Thyroid gland (tissue), 4 donors: ENCODE measurements around the gene IL7R. TPM values are rescaled to one million over a fixed set of nuclear protein-coding genes. Genes with fewer than 3 reads are reported as not detected.
"Not testable (repeated sequence)": the region's sequence is repeated elsewhere in the genome, so short reads cannot be mapped to it uniquely, and the experiment has no call there.

Source experiments
- DNase-seq, 2 donors: peaks; one replicate each; pipeline ENCODE4 v3.0.0-alpha.2; 2019
- H3K27ac ChIP-seq, 3 donors: fragments of 200-600 bp; sonication (generic); 1 replicate in 2 of 3; 2 replicates in 1 of 3; pipeline ENCODE4 v1.5.1; 2016 to 2019; ENCODE audit warnings: mild to moderate bottlenecking in 1 of 3, moderate library complexity in 1 of 3
- H3K27me3 ChIP-seq: fragments of 200-600 bp; sonication (generic); one replicate; pipeline ENCODE4 v1.5.1; 2019
- H3K36me3 ChIP-seq, 2 donors: fragments of 200-600 bp; sonication (generic); one replicate each; pipeline ENCODE4 v1.5.1; 2016 to 2019
- H3K4me1 ChIP-seq, 2 donors: fragments of 200-600 bp; sonication (generic); one replicate each; pipeline ENCODE4 v1.5.1; 2017 to 2019
- H3K4me3 ChIP-seq, 3 donors: fragments of 200-600 bp; sonication (generic); replicated peaks in 1 of 3; 1 replicate in 2 of 3; 2 replicates in 1 of 3; pipeline ENCODE4 v1.5.1; 2016; ENCODE audit warnings: mild to moderate bottlenecking in 1 of 3
- H3K9me3 ChIP-seq: fragments of 200-600 bp; sonication (generic); one replicate; pipeline ENCODE4 v1.5.1; 2017
- POLR2A ChIP-seq, 2 donors: fragments of 450-650 bp; IDR thresholded peaks; one replicate each; pipeline ENCODE4 v1.6.1; 2017; ENCODE audit warnings: antibody characterized with exemption in 2 of 2, mild to moderate bottlenecking in 2 of 2, moderate library complexity in 1 of 2
- WGBS, 2 donors: methylation state at CpG; one replicate each; pipeline ENCODE4 v1.1.5; 2017; 5-methylcytosine and 5-hydroxymethylcytosine counted together
- intact Hi-C: fragments of 100-400 bp; cut with DNase I; formaldehyde crosslinking; loops from one replicate; pipeline ENCODE4 v1.15.1; 2023
- total RNA-seq, 4 donors: library from RNA; depleted of rRNA; stranded (reverse); fragments of >200 nt; gene quantifications; one replicate each; pipeline ENCODE4 v1.2.3, GENCODE V29; 2016
- TF ChIP-seq, protein P1 (sequence below), 6 experiments: fragments of 200-600 bp in 3 of 6; fragments of 450-650 bp in 3 of 6; sonication (generic) in 3 of 6; IDR thresholded peaks; one replicate each; pipeline ENCODE4 v1.5.1; 2016 to 2019; ENCODE audit warnings: antibody characterized with exemption in 6 of 6, mild to moderate bottlenecking in 2 of 6, inconsistent platforms in 1 of 6, moderate library complexity in 1 of 6

IL7R gene
- total RNA-seq, 4 donors from 2014 or later, result 12.7 to 29.0 (median 15.1) TPM

GRCh38 chr5:35855187-35855586, 1.5 kb upstream of the IL7R start:
- Histone ChIP-seq H3K36me3 (no peaks in the 10 kb centered on the region), H3K4me1 (no peaks in the 10 kb centered on the region), H3K27ac (no peak overlapping the region), H3K27me3 (no peaks in the 10 kb centered on the region), H3K4me3 (no peak overlapping the region), H3K9me3 (no peaks in the 10 kb centered on the region)
- DNase-seq, result no peak
- TF ChIP-seq POLR2A (IDR thresholded peaks at IDR 0.05), result no peak
- 73 to 82% methylated on average over 1 of the region's 1 CpG for WGBS, 2 donors
- intact Hi-C loops, result no loop called here

DNA sequence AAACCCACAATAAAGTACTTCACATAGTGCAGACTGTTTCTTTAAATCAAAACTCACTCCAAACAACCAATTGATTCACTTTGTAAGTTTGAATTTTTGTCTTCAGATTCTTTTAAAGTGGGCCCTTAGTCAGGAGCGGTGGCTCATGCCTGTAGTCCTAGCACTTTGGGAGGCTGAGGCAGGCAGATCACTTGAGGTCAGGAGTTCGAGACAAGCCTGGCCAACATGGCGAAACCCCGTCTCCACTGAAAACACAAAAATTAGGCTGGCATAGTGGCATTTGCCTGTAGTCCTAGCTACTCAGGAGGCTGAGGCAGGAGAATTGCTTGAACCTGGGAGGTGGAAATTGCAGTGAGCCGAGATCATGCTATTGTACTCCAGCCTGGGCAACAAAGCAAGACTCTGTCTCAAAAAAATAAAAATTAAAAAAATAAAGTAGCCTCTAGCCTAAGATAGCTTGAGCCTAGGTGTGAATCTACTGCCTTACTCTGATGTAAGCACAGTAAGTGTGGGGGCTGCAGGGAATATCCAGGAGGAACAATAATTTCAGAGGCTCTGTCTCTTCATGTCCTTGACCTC, 416 bp upstream of the IL7R start:
- WGBS, 2 donors, result 94 to 96% methylated on average over 5 of the region's 5 CpGs
- H3K4me3 ChIP-seq, intact Hi-C loops, DNase-seq, H3K27ac ChIP-seq, H3K9me3 ChIP-seq, H3K4me1 ChIP-seq, H3K36me3 ChIP-seq, H3K27me3 ChIP-seq: not testable (repeated sequence)

DNA sequence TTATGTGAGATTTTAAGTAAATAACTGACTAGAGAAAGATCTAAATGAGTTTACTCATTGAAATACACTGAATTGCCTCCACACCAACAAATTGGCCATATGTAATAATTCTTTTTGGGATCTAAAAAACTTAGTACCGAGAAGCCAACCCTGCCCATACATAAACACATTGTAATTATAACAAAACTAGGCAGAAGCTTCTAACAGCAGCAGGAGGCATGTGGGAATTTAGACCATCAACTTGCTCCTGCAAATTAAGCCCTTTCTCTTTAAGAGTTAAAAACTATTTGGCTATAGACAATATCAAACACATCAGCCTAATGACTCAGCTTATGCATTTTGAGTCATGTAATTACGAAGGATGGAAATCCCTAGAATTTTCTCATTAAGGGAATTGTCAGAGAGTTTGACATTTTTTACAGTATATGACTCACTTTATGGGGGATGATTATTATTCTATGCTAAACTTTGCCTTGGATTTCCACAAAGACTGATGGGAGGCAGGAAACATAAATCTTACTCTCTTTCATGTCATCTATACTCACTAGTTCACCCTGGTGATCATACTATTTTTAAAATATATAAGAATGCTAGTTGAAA, 1.0 kb downstream of the IL7R start:
- no peak for DNase-seq
- no peak for TF ChIP-seq POLR2A (IDR thresholded peaks at IDR 0.05)
- TF ChIP-seq, protein P1, sequence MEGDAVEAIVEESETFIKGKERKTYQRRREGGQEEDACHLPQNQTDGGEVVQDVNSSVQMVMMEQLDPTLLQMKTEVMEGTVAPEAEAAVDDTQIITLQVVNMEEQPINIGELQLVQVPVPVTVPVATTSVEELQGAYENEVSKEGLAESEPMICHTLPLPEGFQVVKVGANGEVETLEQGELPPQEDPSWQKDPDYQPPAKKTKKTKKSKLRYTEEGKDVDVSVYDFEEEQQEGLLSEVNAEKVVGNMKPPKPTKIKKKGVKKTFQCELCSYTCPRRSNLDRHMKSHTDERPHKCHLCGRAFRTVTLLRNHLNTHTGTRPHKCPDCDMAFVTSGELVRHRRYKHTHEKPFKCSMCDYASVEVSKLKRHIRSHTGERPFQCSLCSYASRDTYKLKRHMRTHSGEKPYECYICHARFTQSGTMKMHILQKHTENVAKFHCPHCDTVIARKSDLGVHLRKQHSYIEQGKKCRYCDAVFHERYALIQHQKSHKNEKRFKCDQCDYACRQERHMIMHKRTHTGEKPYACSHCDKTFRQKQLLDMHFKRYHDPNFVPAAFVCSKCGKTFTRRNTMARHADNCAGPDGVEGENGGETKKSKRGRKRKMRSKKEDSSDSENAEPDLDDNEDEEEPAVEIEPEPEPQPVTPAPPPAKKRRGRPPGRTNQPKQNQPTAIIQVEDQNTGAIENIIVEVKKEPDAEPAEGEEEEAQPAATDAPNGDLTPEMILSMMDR (IDR thresholded peaks at IDR 0.05), result no peak
- Histone ChIP-seq H3K36me3 (no peaks in the 10 kb centered on the region), H3K4me1 (no peaks in the 10 kb centered on the region), H3K9me3 (no peaks in the 10 kb centered on the region), H3K27ac (no peak overlapping the region), H3K4me3 (no peak overlapping the region), H3K27me3 (no peaks in the 10 kb centered on the region)
- WGBS, 2 donors, result 59 to 81% methylated on average over 2 of the region's 2 CpGs
- intact Hi-C loops, result no loop called here

GRCh38 chr5:35859101-35859661, 2.5 kb downstream of the IL7R start:
- Histone ChIP-seq H3K4me1 (no peaks in the 10 kb centered on the region), H3K27me3 (no peaks in the 10 kb centered on the region), H3K9me3 (no peaks in the 10 kb centered on the region), H3K4me3 (no peak overlapping the region), H3K36me3 (no peaks in the 10 kb centered on the region), H3K27ac (no peak overlapping the region)
- intact Hi-C loops, result no loop called here
- DNase-seq, result no peak
- WGBS, 2 donors, result 73 to 78% methylated on average over 3 of the region's 3 CpGs
- no peak for TF ChIP-seq POLR2A (IDR thresholded peaks at IDR 0.05)
- TF ChIP-seq, protein P1 (IDR thresholded peaks at IDR 0.05), result no peak

DNA sequence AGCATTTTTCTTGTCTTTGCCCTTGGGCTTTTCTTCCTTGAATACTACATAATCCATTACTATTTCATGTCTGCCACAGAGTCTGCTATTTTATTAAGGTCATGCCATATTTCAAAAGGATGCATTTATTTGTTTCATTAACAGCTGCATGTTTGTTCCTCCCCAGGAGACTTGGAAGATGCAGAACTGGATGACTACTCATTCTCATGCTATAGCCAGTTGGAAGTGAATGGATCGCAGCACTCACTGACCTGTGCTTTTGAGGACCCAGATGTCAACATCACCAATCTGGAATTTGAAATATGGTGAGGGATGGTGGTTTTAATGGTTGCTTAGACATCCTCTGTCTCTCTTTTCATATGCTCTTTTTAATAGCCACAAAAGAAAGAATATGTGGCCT, 4.0 kb downstream of the IL7R start:
- DNase-seq, result no peak
- no peak overlapping the region for H3K27ac ChIP-seq
- no peak overlapping the region for H3K4me3 ChIP-seq
- H3K36me3 ChIP-seq, result no peaks in the 10 kb centered on the region
- no peaks in the 10 kb centered on the region for H3K4me1 ChIP-seq
- TF ChIP-seq, protein P1 (IDR thresholded peaks at IDR 0.05), result no peak
- TF ChIP-seq POLR2A (IDR thresholded peaks at IDR 0.05), result no peak
- intact Hi-C loops, result no loop called here
- 94 to 97% methylated on average over 1 of the region's 1 CpG for WGBS, 2 donors
- H3K9me3 ChIP-seq, result no peaks in the 10 kb centered on the region
- no peaks in the 10 kb centered on the region for H3K27me3 ChIP-seq

DNA sequence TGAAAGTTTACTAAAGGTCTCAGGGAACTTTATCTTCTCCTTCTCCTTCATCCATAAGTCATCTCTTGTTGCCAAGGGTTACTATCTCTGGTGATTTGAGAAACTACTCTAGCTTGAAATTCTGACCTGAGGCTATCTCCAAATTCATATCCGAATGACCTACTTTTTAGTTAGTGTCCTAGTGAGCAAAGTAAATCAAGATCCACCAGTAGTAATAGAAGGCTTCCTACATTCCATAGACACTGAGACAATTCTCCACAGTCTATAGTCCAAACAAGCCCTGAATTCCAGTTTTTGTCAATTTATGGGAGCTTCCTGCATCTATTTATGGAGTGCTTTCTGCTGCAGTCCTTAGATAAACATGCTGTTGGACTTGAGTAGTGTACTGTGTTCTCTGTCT, 5.0 kb downstream of the IL7R start:
- TF ChIP-seq, protein P1 (IDR thresholded peaks at IDR 0.05), result no peak
- TF ChIP-seq POLR2A (IDR thresholded peaks at IDR 0.05), result no peak
- no peak overlapping the region for H3K4me3 ChIP-seq
- no peaks in the 10 kb centered on the region for H3K36me3 ChIP-seq
- 88 to 100% methylated on average over 1 of the region's 1 CpG for whole genome bisulfite sequencing, 2 donors
- H3K27me3 ChIP-seq, result no peaks in the 10 kb centered on the region
- no peaks in the 10 kb centered on the region for H3K9me3 ChIP-seq
- no peak for DNase-seq
- intact Hi-C loops, result no loop called here
- no peak overlapping the region for H3K27ac ChIP-seq
- no peaks in the 10 kb centered on the region for H3K4me1 ChIP-seq
